Posterior cingulate gyrus (tissue), 11 donors: ENCODE data around the gene GMPR2.
A peak's percentile ranks its signal among the peaks of the same experiment; 100 is the strongest.

Source experiments
- DNase-seq, 10 donors: peaks; one replicate each; pipeline versions ENCODE4 v3.0.0 to v3.0.0-alpha.2; 2020 to 2021; ENCODE audit warnings: mixed read lengths in 3 of 10
- intact Hi-C: fragments of 100-400 bp; cut with DNase I; formaldehyde crosslinking; loops from one replicate; pipeline ENCODE4 v1.15.1; 2023

Gene GMPR2

GRCh38 chr14:24232645-24233537 is at the start of gene GMPR2:
TSS of gene GMPR2 (plus strand) at chr14:24232929. CDS start at chr14:24233254, 325 bp downstream.
- peak in 1 of 10 donors; percentile 76 for DNase-seq
- intact Hi-C loops: loop anchor here (1.0 kb wide), 1 partner anchor 9 kb away; the partner anchor contains the start of gene TINF2

GRCh38 chr14:24183014-24183481 is 49.7 kb upstream of the GMPR2 start:
- intact Hi-C loops: no loop called here
- DNase-seq: peak in 2 of 10 donors; percentile 58 to 75

DNA sequence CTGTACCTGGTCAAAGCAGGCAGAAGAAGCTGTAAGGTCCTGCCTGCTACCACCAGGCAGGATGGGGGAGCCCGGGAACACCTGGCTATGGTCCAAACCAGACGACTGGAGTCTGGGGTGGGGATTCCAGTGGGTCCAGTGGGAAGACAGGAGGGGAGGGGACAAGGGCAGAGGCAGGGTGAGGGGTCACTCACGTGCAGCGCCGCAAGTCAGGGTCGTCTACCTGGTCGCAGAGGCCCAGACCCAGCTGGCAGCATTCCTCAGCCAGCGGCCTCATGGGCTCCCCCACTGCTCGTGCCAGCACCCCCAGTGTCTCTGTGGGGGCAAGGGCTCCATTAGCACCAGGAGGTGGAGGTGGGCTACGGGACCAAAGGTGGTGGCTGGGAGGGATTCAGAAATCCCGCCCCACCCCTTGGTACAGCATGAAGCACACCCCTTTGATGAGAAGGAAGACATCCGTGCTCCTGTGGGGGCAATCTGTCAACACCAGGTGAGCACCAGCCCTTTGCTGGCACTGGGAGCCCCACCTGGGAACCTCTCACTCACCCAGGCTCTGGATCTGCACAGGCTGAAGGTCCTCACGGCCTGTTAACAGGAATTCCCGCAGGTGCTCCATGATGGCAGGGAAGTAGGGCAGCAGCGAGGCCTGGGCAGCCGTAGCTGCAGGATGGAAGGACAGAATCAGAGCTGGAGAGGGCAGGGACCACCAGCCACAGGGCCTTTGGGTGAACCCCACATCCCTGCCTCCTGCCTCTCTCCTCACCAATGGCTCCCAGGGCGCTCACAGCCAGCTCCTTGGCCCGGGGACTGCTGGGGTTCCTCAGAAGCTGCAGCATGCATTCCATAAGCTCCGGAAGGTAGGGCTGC is 48.4 kb upstream of the GMPR2 start:
- intact Hi-C loops: no loop called here
- peak in 2 of 10 donors; percentile 42 to 74 for DNase-seq

GRCh38 chr14:24185026-24185425 is 47.7 kb upstream of the GMPR2 start:
- intact Hi-C loops: no loop called here
- peak in 1 of 10 donors; percentile 43 for DNase-seq

DNA sequence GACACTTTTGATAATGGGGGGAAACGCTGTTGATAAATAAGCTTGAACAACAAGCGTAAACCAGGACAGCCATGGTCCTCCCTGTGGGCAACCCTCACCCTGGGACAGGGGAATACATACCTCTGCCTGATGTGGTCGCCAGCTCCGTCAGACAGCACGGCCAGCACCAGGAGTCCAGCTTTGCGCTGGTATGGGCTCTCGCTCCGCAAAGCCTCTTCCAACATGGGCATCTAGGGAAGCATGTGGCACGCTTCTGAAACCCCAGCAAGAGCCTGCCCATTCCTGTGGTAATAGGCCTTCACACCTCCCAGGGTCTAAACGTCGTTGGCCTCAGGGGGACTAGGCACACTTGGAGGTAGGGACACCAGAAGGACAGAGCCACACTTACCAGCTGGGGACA is 47.0 kb upstream of the GMPR2 start:
- intact Hi-C loops: no loop called here
- DNase-seq: peak in 2 of 10 donors; percentile 30 to 71

GRCh38 chr14:24186831-24187538 is 45.7 kb upstream of the GMPR2 start:
- intact Hi-C loops: no loop called here
- DNase-seq: peak in 1 of 10 donors; percentile 70

DNA sequence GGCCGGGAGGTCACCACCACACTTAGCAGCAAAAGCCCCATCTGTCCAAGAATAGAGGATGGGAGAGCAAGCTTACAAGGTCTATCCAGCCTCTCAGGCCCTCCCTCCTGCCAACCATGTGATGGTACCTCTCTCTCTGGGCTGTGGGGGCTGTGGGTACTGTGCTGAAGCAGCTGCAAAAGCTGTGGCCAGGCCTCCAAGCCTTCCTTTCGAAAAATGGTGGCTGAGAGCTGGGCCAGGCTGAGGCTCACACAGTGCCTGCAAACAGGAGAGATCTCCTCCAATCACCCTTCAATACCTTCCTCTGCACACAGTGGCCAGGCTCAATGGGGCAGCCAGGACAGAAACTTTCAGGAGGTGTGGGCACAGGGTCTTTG is 45.2 kb upstream of the GMPR2 start:
- DNase-seq: no peak
- intact Hi-C loops: no loop called here

DNA sequence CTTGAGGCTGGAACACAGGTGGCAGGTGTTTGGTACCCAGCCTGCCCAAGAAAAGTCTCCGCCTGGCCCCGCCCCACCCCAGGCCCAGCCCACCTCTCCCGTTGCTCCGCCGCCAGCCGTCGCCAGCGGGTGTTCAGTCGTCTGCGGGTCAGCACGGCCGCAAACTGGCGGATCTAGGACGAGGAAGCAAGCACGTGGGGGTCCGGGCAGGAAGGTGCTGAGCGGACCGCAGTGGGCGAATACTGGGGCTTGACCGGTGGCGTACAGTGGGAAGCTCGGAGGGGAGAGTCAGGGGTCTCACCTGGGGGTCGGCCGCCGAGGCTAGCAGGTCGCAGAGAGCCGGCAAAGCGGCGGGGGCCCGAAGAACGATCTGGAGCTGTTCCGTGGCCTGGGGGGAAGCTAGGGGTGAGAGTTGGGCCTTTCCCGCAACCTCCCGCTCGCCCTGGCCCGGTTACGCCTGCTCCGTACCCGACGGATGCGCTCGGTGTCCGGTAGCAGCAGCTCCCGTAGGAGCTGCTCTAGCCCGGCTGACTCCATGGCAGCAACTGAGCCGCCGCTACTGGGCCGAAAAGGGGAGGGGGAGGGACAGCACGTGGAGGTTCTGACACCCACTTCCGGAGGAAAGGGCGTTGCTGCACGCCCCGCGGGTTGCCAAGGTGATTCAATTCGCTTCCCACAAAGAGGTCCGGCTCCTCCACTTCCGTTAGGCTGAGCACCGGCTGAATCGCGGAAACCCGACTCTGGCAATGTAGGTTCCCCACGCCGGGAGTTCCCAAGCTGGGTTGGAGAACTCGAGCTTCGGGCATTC is 44.3 kb upstream of the GMPR2 start, which contains the start of gene IPO4:
TSS of gene IPO4 (minus strand) at position 566 of the 808 bp plus-strand sequence. CDS start at position 537, 29 bp downstream.
- intact Hi-C loops: loop anchor here (2.0 kb wide), 1 partner anchor 28 kb away; the partner anchor contains the start of gene IRF9
- peak; percentile 93 to 99 (median 95) for DNase-seq

- intact Hi-C loops: loop anchor here (2.0 kb wide), 1 partner anchor 28 kb away; the partner anchor contains the start of gene IRF9
Measured at GRCh38 chr14:24189059-24189375, 43.7 kb upstream of the GMPR2 start.

DNA sequence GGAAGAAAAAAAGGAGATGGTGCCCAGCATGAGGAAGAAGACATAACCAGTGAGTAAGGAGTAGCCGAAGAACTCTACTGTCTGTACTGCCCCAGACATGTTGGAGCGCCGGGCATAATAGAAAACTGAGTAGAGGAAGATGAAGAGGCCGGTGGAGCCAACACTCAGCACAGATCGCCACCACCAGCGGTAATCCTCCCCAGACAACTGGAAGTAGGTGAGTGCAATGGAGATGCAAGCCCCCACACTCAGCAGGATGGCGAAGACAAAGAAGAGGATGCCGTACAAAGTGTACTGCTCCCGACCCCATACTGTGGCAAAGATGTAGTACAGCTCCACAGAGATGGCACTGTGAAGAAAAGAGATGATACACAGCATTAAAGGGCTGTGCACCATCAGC is 43.3 kb upstream of the GMPR2 start:
- DNase-seq: no peak
- intact Hi-C loops: loop anchor here (2.0 kb wide), 1 partner anchor 29 kb away; the partner anchor contains the start of gene IRF9

More at GRCh38 chr14:24189059-24189375, 43.7 kb upstream of the GMPR2 start:
- no peak for DNase-seq

DNA sequence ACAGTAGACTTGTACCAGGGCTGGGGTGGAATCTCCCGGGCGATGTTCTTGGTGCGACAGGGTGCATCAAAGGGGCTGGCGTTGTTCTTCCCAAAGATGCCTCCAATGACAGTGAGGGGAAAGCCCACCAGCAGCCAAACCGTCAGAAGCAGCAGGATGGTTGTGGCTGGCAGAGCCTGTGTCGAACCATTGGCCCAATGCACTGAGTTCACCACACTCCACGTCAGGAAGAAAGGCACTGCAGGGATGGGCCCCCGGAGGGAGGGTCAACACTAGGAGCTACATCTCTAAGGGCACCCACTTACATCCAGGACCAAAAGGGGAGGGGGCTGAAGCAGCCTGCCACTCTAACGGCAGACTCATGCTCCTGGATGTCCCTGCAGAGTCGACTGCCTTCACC is 42.3 kb upstream of the GMPR2 start:
- intact Hi-C loops: no loop called here
- DNase-seq: no peak

GRCh38 chr14:24192933-24193332 is 39.8 kb upstream of the GMPR2 start:
- DNase-seq: no peak
- intact Hi-C loops: no loop called here

DNA sequence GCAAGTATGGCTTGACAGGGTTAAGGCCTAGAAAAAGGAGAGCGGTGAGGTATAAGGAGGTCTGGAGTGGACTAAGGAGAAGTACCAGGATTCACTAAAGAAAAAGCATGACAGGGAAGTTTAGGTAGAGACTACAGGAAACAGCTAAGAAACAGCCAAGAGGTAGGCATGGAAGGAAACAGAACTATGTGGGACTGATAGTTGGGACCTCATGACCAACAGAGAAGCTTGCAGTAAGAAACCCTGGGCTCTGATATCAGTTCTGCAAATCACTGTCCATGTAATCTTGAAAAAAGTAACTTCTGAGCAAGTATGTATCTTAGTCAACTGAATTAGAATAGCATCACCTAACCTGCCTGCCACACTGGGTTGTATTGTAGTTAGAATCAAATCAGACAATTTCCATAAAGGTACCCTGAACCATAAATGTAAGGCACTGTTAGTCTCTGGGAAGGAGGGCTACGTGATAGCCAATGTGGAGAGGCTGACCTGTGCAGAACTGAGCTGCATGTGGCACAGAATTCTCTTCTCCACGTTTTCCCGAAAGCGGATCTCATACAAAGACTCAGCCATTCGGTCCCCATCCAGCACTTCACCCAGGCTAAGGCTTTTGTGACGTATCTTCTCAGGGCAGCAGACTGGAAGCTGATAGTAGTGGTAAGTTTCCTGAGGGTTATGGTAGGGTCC is 38.4 kb upstream of the GMPR2 start:
- intact Hi-C loops: no loop called here
- no peak for DNase-seq

DNA sequence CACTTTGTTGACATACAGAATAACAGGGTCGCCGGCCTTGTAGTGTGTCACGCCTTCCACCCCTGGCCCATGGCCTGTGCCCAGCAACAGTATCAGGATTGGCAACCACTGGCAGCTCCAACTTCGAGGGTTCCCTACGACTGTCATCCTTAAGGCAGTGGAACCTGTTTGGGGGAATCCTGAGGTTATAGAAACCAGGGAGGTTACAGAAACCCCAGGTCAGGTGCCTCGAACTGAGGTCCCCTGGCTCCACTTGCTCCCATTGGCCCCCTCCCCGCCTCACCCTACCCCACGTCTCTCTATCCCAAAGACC is 37.9 kb upstream of the GMPR2 start:
- DNase-seq: no peak
- intact Hi-C loops: no loop called here

DNA sequence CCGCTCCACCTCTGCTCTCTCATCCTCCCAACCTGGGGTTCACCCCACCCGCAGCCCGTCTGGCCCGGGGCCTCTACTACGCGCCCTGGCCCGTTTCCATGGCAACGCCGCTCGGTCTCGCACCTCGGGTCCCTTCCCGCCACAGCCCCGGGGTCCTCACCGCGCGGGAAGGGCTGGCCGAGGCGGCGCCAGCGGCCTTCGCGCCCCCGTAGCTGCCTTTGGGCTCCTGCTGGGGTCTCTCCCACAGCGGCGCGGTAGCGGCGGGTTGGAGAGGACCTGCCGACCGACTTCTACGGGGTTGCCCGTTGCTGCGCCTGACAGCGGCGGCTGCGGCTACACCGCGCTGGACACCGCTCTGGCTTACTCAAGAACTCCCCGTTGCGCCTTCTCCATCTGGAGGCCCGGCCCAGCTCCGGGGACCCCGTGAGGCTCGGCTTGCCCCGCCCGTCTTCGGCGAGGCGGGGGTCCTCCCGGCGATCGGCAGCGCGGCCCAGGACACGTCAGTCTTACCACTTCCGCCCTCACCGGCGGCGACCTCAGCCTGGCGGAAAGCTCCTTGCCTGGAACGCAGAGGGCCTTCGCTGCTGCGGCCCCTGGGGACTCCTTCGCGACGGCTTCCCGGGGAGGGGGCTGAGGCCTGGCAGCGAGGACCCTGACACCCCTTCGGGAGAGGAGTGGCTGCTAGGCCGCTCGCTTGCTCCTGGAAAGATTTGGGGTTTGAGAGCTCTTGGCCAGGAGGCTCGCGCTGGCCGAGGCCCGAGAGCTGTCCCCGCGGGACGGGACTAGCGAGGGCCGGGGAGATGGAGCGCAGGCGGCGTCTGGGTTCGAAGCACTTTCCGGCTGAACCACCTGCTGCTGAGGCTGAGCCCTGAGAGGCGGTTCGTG is 37.3 kb upstream of the GMPR2 start, which contains the start of gene TM9SF1:
TSS of gene TM9SF1 (minus strand) at position 256 of the 885 bp plus-strand sequence. CDS start 422 bp downstream, outside the sequence.
- DNase-seq: peak; percentile 69 to 98 (median 84)
- intact Hi-C loops: no loop called here

GRCh38 chr14:24196071-24197055 is 36.4 kb upstream of the GMPR2 start:
- intact Hi-C loops: no loop called here
- no peak for DNase-seq

DNA sequence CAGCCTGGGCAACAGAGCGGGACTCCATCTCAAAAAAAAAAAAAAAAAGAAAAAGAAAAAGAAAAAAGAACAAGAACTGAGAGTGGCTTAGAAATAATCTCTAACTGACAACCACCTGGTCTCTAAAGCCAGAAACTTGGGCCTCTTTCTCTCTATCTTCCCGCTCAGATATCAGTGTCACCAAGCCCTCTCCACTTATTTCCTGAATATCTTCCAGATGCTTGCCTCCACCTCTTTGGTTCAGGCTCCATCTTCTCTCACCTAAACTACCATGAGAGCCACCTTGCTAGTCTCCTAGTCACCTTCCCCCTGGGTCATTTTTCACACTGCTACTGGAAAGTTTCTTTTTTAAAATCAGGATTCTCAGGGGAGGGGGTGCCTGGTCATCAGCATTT is 35.7 kb upstream of the GMPR2 start:
- intact Hi-C loops: no loop called here

More for the DNA sequence above, 35.7 kb upstream of the GMPR2 start:
- no peak for DNase-seq
